H1 (cell line): ENCODE results near the gene IL36A.

Experiments
- CEBPB ChIP-seq: IDR thresholded peaks from 2 replicates; pipeline ENCODE4 v1.6.1; 2012; ENCODE audit warnings: low read depth, low read length
- EZH2 ChIP-seq: fragments of 200-600 bp; sonication (generic); IDR thresholded peaks from 2 replicates; pipeline ENCODE4 v1.7.1; 2012; ENCODE audit warnings: low read depth, mild to moderate bottlenecking, moderate library complexity, low read length, inconsistent platforms; ENCODE audit not compliant: severe bottlenecking
- RAD21 ChIP-seq, 2 experiments: IDR thresholded peaks in 1 of 2; conservative IDR thresholded peaks in 1 of 2; 2 replicates each; pipeline ENCODE4 v1.6.1; 2011; ENCODE audit warnings: low read depth in 2 of 2, low read length in 2 of 2, improper control_type of control experiment in 1 of 2, inconsistent platforms in 1 of 2, mild to moderate bottlenecking in 1 of 2, moderate library complexity in 1 of 2
- SUZ12 ChIP-seq: fragments of 200-600 bp; sonication (generic); IDR thresholded peaks from 2 replicates; pipeline ENCODE4 v1.6.1; 2012; ENCODE audit warnings: mild to moderate bottlenecking, inconsistent platforms, low read length, moderate library complexity, mixed read lengths
- TAF1 ChIP-seq: IDR thresholded peaks from 2 replicates; pipeline ENCODE4 v1.6.1; 2011; ENCODE audit warnings: mild to moderate bottlenecking, low read depth, low read length
- ZNF274 ChIP-seq: IDR thresholded peaks from 2 replicates; pipeline ENCODE4 v1.7.0; 2012; ENCODE audit warnings: low read length, borderline replicate concordance; ENCODE audit errors: extremely low read depth

DNA sequence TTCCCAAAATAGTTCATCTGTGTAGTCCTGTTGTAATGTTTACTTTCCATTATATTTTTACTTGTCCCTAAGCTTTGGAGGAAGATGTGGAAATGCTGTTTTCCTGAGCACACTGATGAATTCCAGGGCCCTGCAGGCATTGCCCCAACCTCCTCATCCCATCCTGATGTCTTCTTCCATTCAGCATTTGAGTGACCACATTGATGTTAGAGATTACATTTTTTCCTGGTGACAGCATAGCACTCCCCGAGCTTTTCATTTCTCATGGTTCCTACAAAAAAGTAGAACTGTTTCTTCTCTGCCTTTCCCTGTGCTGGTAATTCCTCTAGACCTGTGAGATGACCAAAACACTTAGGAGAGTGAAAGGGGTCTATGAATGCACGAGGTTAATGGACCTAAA, 4.8 kb downstream of the IL36A start:
- TF ChIP-seq CEBPB: no peak
- no peak for TF ChIP-seq RAD21 (IDR thresholded peaks at IDR 0.05 in 1 of 2, conservative IDR thresholded peaks at IDR 0.05 in 1 of 2; ENCODE audit: low read depth in 2 of 2, low read length in 2 of 2)
- no peak for TF ChIP-seq ZNF274
- TF ChIP-seq EZH2: no peak
- TF ChIP-seq SUZ12: no peak
- no peak for TF ChIP-seq TAF1
